ENCODE results near the gene SLC1A1.
"Not testable (repeated sequence)": the region's sequence is repeated elsewhere in the genome, so short reads cannot be mapped to it uniquely, and the experiment has no call there.

SLC1A1 gene

GRCh38 chr9:4604678-4605095, 114.4 kb downstream of the SLC1A1 start:
- DNase-seq (ENCODE audit: insufficient read length) (peak; percentile 23), FAIRE-seq (peak; percentile 86)

GRCh38 chr9:4606033-4606432, 115.8 kb downstream of the SLC1A1 start:
- FAIRE-seq; DNase-seq (ENCODE audit: insufficient read length): not testable (repeated sequence)

More at GRCh38 chr9:4604678-4605095, 114.4 kb downstream of the SLC1A1 start:
- TF ChIP-seq TAF1 (IDR thresholded peaks at IDR 0.05; ENCODE audit: borderline replicate concordance, low read depth, low read length) (no peak), POLR2A (IDR thresholded peaks at IDR 0.05; ENCODE audit: low read depth, low read length) (no peak), POLR2AphosphoS5 (IDR thresholded peaks at IDR 0.05; ENCODE audit: low read depth, low read length) (no peak)

- FAIRE-seq (no peak), DNase-seq (ENCODE audit: insufficient read length) (no peak)
- TF ChIP-seq TAF1 (IDR thresholded peaks at IDR 0.05; ENCODE audit: borderline replicate concordance, low read depth, low read length) (no peak), POLR2A (IDR thresholded peaks at IDR 0.05; ENCODE audit: low read depth, low read length) (no peak), POLR2AphosphoS5 (IDR thresholded peaks at IDR 0.05; ENCODE audit: low read depth, low read length) (no peak)
Measured at GRCh38 chr9:4614627-4615026, 124.4 kb downstream of the SLC1A1 start.

GRCh38 chr9:4615251-4615650, 125.0 kb downstream of the SLC1A1 start:
- FAIRE-seq: no peak
- TF ChIP-seq POLR2A (IDR thresholded peaks at IDR 0.05; ENCODE audit: low read depth, low read length) (no peak), POLR2AphosphoS5 (IDR thresholded peaks at IDR 0.05; ENCODE audit: low read depth, low read length) (no peak), TAF1 (IDR thresholded peaks at IDR 0.05; ENCODE audit: borderline replicate concordance, low read depth, low read length) (no peak)
- no peak for DNase-seq (ENCODE audit: insufficient read length)

GRCh38 chr9:4615778-4616177, 125.5 kb downstream of the SLC1A1 start:
- FAIRE-seq (no peak), DNase-seq (ENCODE audit: insufficient read length) (no peak)
- TF ChIP-seq POLR2AphosphoS5 (IDR thresholded peaks at IDR 0.05; ENCODE audit: low read depth, low read length) (no peak), TAF1 (IDR thresholded peaks at IDR 0.05; ENCODE audit: borderline replicate concordance, low read depth, low read length) (no peak), POLR2A (IDR thresholded peaks at IDR 0.05; ENCODE audit: low read depth, low read length) (no peak)

- FAIRE-seq (no peak), DNase-seq (ENCODE audit: insufficient read length) (no peak)
- TF ChIP-seq POLR2AphosphoS5 (IDR thresholded peaks at IDR 0.05; ENCODE audit: low read depth, low read length) (no peak), TAF1 (IDR thresholded peaks at IDR 0.05; ENCODE audit: borderline replicate concordance, low read depth, low read length) (no peak)
Measured at GRCh38 chr9:4617752-4618151, 127.5 kb downstream of the SLC1A1 start.

GRCh38 chr9:4618700-4619099, 128.4 kb downstream of the SLC1A1 start:
- DNase-seq (ENCODE audit: insufficient read length): no peak
- no peak for FAIRE-seq
- no peak for TF ChIP-seq POLR2AphosphoS5 (IDR thresholded peaks at IDR 0.05; ENCODE audit: low read depth, low read length)

- TF ChIP-seq POLR2AphosphoS5 (IDR thresholded peaks at IDR 0.05; ENCODE audit: low read depth, low read length): no peak
- TF ChIP-seq TAF1 (IDR thresholded peaks at IDR 0.05; ENCODE audit: borderline replicate concordance, low read depth, low read length): no peak
- no peak for TF ChIP-seq POLR2A (IDR thresholded peaks at IDR 0.05; ENCODE audit: low read depth, low read length)
- DNase-seq (ENCODE audit: insufficient read length) (no peak), FAIRE-seq (peak; percentile 54)
Measured at GRCh38 chr9:4620057-4620765, 129.9 kb downstream of the SLC1A1 start.

GRCh38 chr9:4620881-4621555, 130.8 kb downstream of the SLC1A1 start:
- DNase-seq (ENCODE audit: insufficient read length) (no peak), FAIRE-seq (no peak)
- no peak for TF ChIP-seq POLR2A (IDR thresholded peaks at IDR 0.05; ENCODE audit: low read depth, low read length)
- TF ChIP-seq TAF1 (IDR thresholded peaks at IDR 0.05; ENCODE audit: borderline replicate concordance, low read depth, low read length): no peak
- no peak for TF ChIP-seq POLR2AphosphoS5 (IDR thresholded peaks at IDR 0.05; ENCODE audit: low read depth, low read length)

- TF ChIP-seq TAF1 (IDR thresholded peaks at IDR 0.05; ENCODE audit: borderline replicate concordance, low read depth, low read length) (no peak), POLR2AphosphoS5 (IDR thresholded peaks at IDR 0.05; ENCODE audit: low read depth, low read length) (no peak), POLR2A (IDR thresholded peaks at IDR 0.05; ENCODE audit: low read depth, low read length) (no peak)
- FAIRE-seq (no peak), DNase-seq (ENCODE audit: insufficient read length) (no peak)
Measured at GRCh38 chr9:4622016-4622415, 131.7 kb downstream of the SLC1A1 start.

GRCh38 chr9:4630836-4631235, 140.6 kb downstream of the SLC1A1 start:
- DNase-seq (ENCODE audit: insufficient read length): no peak
- no peak for TF ChIP-seq POLR2A (IDR thresholded peaks at IDR 0.05; ENCODE audit: low read depth, low read length)
- TF ChIP-seq POLR2AphosphoS5 (IDR thresholded peaks at IDR 0.05; ENCODE audit: low read depth, low read length): no peak
- no peak for TF ChIP-seq TAF1 (IDR thresholded peaks at IDR 0.05; ENCODE audit: borderline replicate concordance, low read depth, low read length)
- no peak for FAIRE-seq
